ENCODE measurements around the gene CARTPT. TPM values are rescaled to one million over a fixed set of nuclear protein-coding genes. Genes with fewer than 3 reads are reported as not detected.

CARTPT gene
- total and polyA plus RNA-seq, 2 of the 8 experiments (the other 6 are each of a cell fraction or from before 2014, with no cell fraction given) = not detected

- Histone ChIP-seq H2AK5ac (ENCODE audit: low read depth, low read length) (no peak overlapping the region), H3K79me2 (ENCODE audit: control insufficient read depth in 1 of 2, insufficient read depth in 2 of 2, low read length in 2 of 2) (no peaks in the 10 kb centered on the region), H4K5ac (ENCODE audit: insufficient read length, low read depth, low read length) (no peak overlapping the region), H4K20me1 (replicated peaks in 1 of 2; ENCODE audit: control insufficient read depth in 1 of 2, insufficient read depth in 2 of 2, low read length in 2 of 2) (no peaks in the 10 kb centered on the region), H3K27ac (ENCODE audit: low read depth, low read length) (no peak overlapping the region), H3K79me1 (ENCODE audit: low read depth, low read length) (no peaks in the 10 kb centered on the region), H3K27me3 (replicated peaks in 1 of 4; ENCODE audit: control insufficient read depth in 3 of 4, extremely low read depth in 1 of 4, insufficient read depth in 3 of 4, low read length in 3 of 4) (no peaks in the 10 kb centered on the region; a peak in 1 of 7 replicates), H3K9ac (replicated peaks in 1 of 4; ENCODE audit: extremely low read depth in 1 of 4, low read depth in 3 of 4, low read length in 3 of 4) (no peak overlapping the region; a peak in 1 of 7 replicates), H2BK15ac (ENCODE audit: low read length) (no peak overlapping the region), H3K4me1 (replicated peaks in 1 of 4; ENCODE audit: control insufficient read depth in 3 of 4, insufficient read depth in 4 of 4, low read length in 3 of 4) (peaks cover 0 to 4% (median 0%) of the 10 kb centered on the region in 4 experiments; a peak in 3 of 7 replicates), H3K23ac (ENCODE audit: insufficient read length) (no peak overlapping the region), H3K14ac (ENCODE audit: insufficient read length) (no peak overlapping the region), H3K4ac (replicated peaks; ENCODE audit: insufficient read length, low read depth, low read length) (no peak overlapping the region), H3K4me2 (ENCODE audit: insufficient read depth in 1 of 2, low read depth in 2 of 2, low read length in 2 of 2) (peak overlapping the region in 1 of 2 experiments; percentile 38; a peak in 2 of 4 replicates), H2BK12ac (ENCODE audit: low read depth, low read length) (no peak overlapping the region), H2BK120ac (replicated peaks; ENCODE audit: low read depth, low read length) (no peak overlapping the region), H3K18ac (ENCODE audit: extremely low read depth, low read length) (no peak overlapping the region), H3K4me3 (ENCODE audit: extremely low read depth in 1 of 4, insufficient read depth in 2 of 4, low read depth in 3 of 4, low read length in 4 of 4) (peak overlapping the region in 1 of 4 experiments; percentile 16; a peak in 1 of 8 replicates), H3K9me3 (ENCODE audit: insufficient read depth in 2 of 2, low read depth in 1 of 2, low read length in 1 of 2) (no peaks in the 10 kb centered on the region), H3K36me3 (ENCODE audit: control insufficient read depth in 2 of 4, insufficient read depth in 4 of 4, low read length in 3 of 4) (no peaks in the 10 kb centered on the region), H2AFZ (ENCODE audit: low read length) (peak overlapping the region; percentile 77), H4K91ac (replicated peaks; ENCODE audit: insufficient read length, low read length) (no peak overlapping the region), H4K8ac (ENCODE audit: extremely low read depth, insufficient read depth, low read length) (no peak overlapping the region), H3K56ac (replicated peaks; ENCODE audit: insufficient read length, low read depth, low read length) (no peak overlapping the region), H2BK20ac (ENCODE audit: low read length) (no peak overlapping the region), H3K23me2 (ENCODE audit: low read depth, low read length) (no peaks in the 10 kb centered on the region), H2BK5ac (ENCODE audit: low read depth, low read length) (no peak overlapping the region)
- FAIRE-seq (no peak), DNase-seq (ENCODE audit: low read depth in 1 of 2, low spot score in 2 of 2) (no peak)
- 48% methylated on average over 7 of the region's 7 CpGs; no CpG with 5 or more reads in 1 of the 2 experiments for WGBS, 2 experiments (ENCODE audit: extremely low coverage in 1 of 2, insufficient coverage in 1 of 2, insufficient read length in 1 of 2, insufficient replicate concordance in 2 of 2, low coverage in 1 of 2, low lambda C conversion rate in 2 of 2, missing lambda C conversion rate in 1 of 2)
- CTCF ChIA-PET (ENCODE audit: partially characterized antibody) = interaction anchor here (0.6 to 5.5 kb wide), 5 partner anchors 13 to 64 kb away, joined by 3 to 58 read pairs (median 3); no protein-coding TSS in a partner anchor
- TF ChIP-seq SIX5 (IDR thresholded peaks at IDR 0.05; ENCODE audit: low read depth, low read length) (no peak), USF2 (IDR thresholded peaks at IDR 0.05; ENCODE audit: low read length) (no peak)
- POLR2A ChIA-PET (ENCODE audit: partially characterized antibody) = interaction anchor here (0.8 kb wide), 1 partner anchor 25 kb away, joined by 3 read pairs; the partner anchor contains the start of gene CARTPT
Observed at GRCh38 chr5:71693828-71694427, 25.1 kb upstream of the CARTPT start.

All from H1 (cell line).